ENCODE measurements around the gene N4BP2L1.

The N4BP2L1 gene

DNA sequence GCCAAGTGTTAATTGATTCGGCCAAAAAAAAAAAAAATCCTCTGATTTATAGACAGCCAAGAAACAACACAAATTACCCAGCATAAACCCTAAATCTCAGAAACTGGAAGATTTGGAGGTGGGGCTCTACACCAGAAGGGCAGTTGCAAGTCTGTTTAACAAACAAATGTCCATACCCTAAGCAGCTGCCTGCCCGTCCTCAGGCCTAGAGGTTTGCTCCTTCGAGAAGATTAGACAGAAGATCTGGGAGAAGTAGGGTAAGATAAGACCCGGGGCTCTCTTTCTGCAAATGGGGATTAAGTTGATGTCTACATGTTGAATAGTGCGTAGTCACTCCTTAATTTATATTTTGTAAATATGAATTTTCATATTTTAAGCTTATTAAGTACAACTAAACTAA is 3.4 kb upstream of the N4BP2L1 start:
- Histone ChIP-seq H3K79me2 (ENCODE audit: control insufficient read depth, insufficient read depth, low read length, poor library complexity) (no peaks in the 10 kb centered on the region), H3K18ac (ENCODE audit: low read length) (no peak overlapping the region), H3K27ac (ENCODE audit: low read depth, low read length) (no peak overlapping the region), H3K4me2 (ENCODE audit: low read length) (no peak overlapping the region), H3K79me1 (ENCODE audit: low read length) (no peaks in the 10 kb centered on the region), H2AK5ac (ENCODE audit: low read length) (no peak overlapping the region), H4K8ac (ENCODE audit: low read depth, low read length) (no peak overlapping the region), H4K12ac (ENCODE audit: low read depth, low read length) (no peak overlapping the region), H4K91ac (ENCODE audit: low read depth, low read length) (no peak overlapping the region), H3K4me3 (ENCODE audit: low read depth, low read length) (no peak overlapping the region), H3K9me3 (ENCODE audit: insufficient read depth, low read depth, low read length) (peaks cover 2% of the 10 kb centered on the region), H2BK120ac (ENCODE audit: insufficient read depth, low read length, poor library complexity) (no peak overlapping the region), H2BK12ac (ENCODE audit: low read length) (no peak overlapping the region), H3K23ac (ENCODE audit: low read length) (no peak overlapping the region), H3K27me3 (ENCODE audit: insufficient read depth, low read length) (peaks cover 5% of the 10 kb centered on the region), H2AFZ (ENCODE audit: insufficient read depth, low read length, poor library complexity) (no peak overlapping the region), H3K14ac (ENCODE audit: low read length) (no peak overlapping the region), H3K9ac (ENCODE audit: low read length) (no peak overlapping the region), H3K36me3 (ENCODE audit: control insufficient read depth in 1 of 2, insufficient read depth in 2 of 2, low read length in 2 of 2) (peaks cover 2% of the 10 kb centered on the region in 2 experiments), H3K4me1 (ENCODE audit: control insufficient read depth in 1 of 2, insufficient read depth in 2 of 2, low read length in 2 of 2) (peaks cover 3% of the 10 kb centered on the region in 2 experiments), H3K4ac (ENCODE audit: low read depth, low read length) (no peak overlapping the region), H2BK5ac (ENCODE audit: low read depth, low read length, poor library complexity) (no peak overlapping the region)
- no CpG with 5 or more reads among the region's 5 CpGs for WGBS (ENCODE audit: extremely low coverage, insufficient coverage, insufficient read length)
- DNase-seq = no peak

DNA sequence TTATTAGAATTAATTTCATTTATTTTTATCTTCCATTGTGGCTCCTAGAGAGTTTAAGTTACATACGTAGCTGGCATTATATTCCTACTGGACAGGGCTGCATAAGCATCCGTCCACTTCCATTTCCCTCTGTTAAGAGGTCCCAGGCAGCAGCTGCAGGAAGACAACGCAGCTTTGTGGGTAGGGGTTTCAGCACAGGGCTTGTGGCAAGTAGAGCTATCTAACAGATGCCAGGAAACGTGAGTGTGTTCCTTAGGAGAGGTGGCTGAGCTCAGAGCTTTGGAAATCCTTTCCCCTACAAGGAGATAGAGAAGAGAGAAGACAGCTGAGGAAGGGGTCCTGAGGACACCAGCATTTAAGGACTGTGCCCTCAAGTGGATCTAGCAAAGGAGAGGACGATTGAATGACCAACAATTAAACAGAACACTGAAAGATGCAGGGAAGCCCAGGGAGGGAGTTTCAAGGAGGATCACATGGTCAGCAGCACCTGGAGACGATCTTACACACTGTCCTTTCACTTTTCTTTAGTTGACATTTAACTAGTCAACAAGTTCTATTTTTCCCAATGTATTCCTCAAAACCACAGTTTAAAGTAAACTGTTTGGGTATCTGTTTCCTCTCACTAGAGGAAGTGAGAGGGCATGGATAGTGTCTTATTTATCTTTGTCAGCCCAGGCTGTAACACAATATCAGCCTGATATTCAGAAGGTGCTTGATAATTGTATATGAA is 2.3 kb upstream of the N4BP2L1 start:
- Histone ChIP-seq H3K23ac (ENCODE audit: low read length) (no peak overlapping the region), H3K36me3 (ENCODE audit: control insufficient read depth in 1 of 2, insufficient read depth in 2 of 2, low read length in 2 of 2) (peaks cover 2% of the 10 kb centered on the region in 2 experiments), H3K18ac (ENCODE audit: low read length) (no peak overlapping the region), H3K9me3 (ENCODE audit: insufficient read depth, low read depth, low read length) (peaks cover 2% of the 10 kb centered on the region), H2AK5ac (ENCODE audit: low read length) (no peak overlapping the region), H3K27ac (ENCODE audit: low read depth, low read length) (no peak overlapping the region), H3K4ac (ENCODE audit: low read depth, low read length) (no peak overlapping the region), H2BK5ac (ENCODE audit: low read depth, low read length, poor library complexity) (no peak overlapping the region), H3K79me2 (ENCODE audit: control insufficient read depth, insufficient read depth, low read length, poor library complexity) (no peaks in the 10 kb centered on the region), H2BK120ac (ENCODE audit: insufficient read depth, low read length, poor library complexity) (no peak overlapping the region), H3K9ac (ENCODE audit: low read length) (no peak overlapping the region), H3K79me1 (ENCODE audit: low read length) (no peaks in the 10 kb centered on the region), H4K12ac (ENCODE audit: low read depth, low read length) (no peak overlapping the region), H3K27me3 (ENCODE audit: insufficient read depth, low read length) (peaks cover 5% of the 10 kb centered on the region), H3K14ac (ENCODE audit: low read length) (no peak overlapping the region), H4K8ac (ENCODE audit: low read depth, low read length) (no peak overlapping the region), H2BK12ac (ENCODE audit: low read length) (no peak overlapping the region), H3K4me2 (ENCODE audit: low read length) (no peak overlapping the region), H3K4me3 (ENCODE audit: low read depth, low read length) (no peak overlapping the region), H2AFZ (ENCODE audit: insufficient read depth, low read length, poor library complexity) (no peak overlapping the region), H3K4me1 (ENCODE audit: control insufficient read depth in 1 of 2, insufficient read depth in 2 of 2, low read length in 2 of 2) (peaks cover 3% of the 10 kb centered on the region in 2 experiments), H4K91ac (ENCODE audit: low read depth, low read length) (no peak overlapping the region)
- WGBS (ENCODE audit: extremely low coverage, insufficient coverage, insufficient read length) = no CpG with 5 or more reads among the region's 6 CpGs
- DNase-seq = no peak

DNA sequence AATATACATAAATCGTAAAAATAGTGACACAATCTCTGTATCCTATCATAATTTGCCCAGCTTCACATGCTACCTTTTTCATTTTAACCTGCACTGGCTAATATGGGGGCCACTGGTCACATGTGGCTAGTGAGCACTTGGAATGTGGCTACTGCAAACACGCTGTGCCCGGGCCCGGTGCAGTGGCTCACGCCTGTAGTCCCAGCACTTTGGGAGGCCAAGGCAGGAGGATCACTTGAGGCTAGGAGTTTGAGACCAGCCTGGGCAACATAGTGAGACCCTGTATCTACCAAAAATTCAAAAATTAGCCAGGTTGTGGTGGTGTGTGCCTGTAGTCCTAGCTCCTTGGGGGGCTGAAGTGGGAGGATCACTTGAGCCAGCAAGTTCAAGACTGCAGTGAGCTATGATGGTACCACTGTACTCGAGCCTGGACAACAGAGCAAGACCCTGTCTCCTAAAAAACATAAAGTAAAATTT is 1.5 kb upstream of the N4BP2L1 start:
- Histone ChIP-seq H2AK5ac (ENCODE audit: low read length) (no peak overlapping the region), H3K9me3 (ENCODE audit: insufficient read depth, low read depth, low read length) (peaks cover 2% of the 10 kb centered on the region), H3K36me3 (ENCODE audit: control insufficient read depth in 1 of 2, insufficient read depth in 2 of 2, low read length in 2 of 2) (peaks cover 0 to 2% of the 10 kb centered on the region in 2 experiments), H4K8ac (ENCODE audit: low read depth, low read length) (no peak overlapping the region), H3K27ac (ENCODE audit: low read depth, low read length) (no peak overlapping the region), H4K91ac (ENCODE audit: low read depth, low read length) (no peak overlapping the region), H3K9ac (ENCODE audit: low read length) (no peak overlapping the region), H2AFZ (ENCODE audit: insufficient read depth, low read length, poor library complexity) (no peak overlapping the region), H3K4me1 (ENCODE audit: control insufficient read depth in 1 of 2, insufficient read depth in 2 of 2, low read length in 2 of 2) (peaks cover 3% of the 10 kb centered on the region in 2 experiments), H3K4me2 (ENCODE audit: low read length) (no peak overlapping the region), H3K14ac (ENCODE audit: low read length) (no peak overlapping the region), H3K18ac (ENCODE audit: low read length) (no peak overlapping the region), H4K12ac (ENCODE audit: low read depth, low read length) (no peak overlapping the region), H3K79me2 (ENCODE audit: control insufficient read depth, insufficient read depth, low read length, poor library complexity) (no peaks in the 10 kb centered on the region), H3K4ac (ENCODE audit: low read depth, low read length) (no peak overlapping the region), H3K27me3 (ENCODE audit: insufficient read depth, low read length) (peaks cover 5% of the 10 kb centered on the region), H3K79me1 (ENCODE audit: low read length) (no peaks in the 10 kb centered on the region), H3K23ac (ENCODE audit: low read length) (no peak overlapping the region), H2BK120ac (ENCODE audit: insufficient read depth, low read length, poor library complexity) (no peak overlapping the region), H2BK5ac (ENCODE audit: low read depth, low read length, poor library complexity) (no peak overlapping the region), H2BK12ac (ENCODE audit: low read length) (no peak overlapping the region), H3K4me3 (ENCODE audit: low read depth, low read length) (no peak overlapping the region)
- DNase-seq = no peak
- no CpG with 5 or more reads among the region's 6 CpGs for WGBS (ENCODE audit: extremely low coverage, insufficient coverage, insufficient read length)

DNA sequence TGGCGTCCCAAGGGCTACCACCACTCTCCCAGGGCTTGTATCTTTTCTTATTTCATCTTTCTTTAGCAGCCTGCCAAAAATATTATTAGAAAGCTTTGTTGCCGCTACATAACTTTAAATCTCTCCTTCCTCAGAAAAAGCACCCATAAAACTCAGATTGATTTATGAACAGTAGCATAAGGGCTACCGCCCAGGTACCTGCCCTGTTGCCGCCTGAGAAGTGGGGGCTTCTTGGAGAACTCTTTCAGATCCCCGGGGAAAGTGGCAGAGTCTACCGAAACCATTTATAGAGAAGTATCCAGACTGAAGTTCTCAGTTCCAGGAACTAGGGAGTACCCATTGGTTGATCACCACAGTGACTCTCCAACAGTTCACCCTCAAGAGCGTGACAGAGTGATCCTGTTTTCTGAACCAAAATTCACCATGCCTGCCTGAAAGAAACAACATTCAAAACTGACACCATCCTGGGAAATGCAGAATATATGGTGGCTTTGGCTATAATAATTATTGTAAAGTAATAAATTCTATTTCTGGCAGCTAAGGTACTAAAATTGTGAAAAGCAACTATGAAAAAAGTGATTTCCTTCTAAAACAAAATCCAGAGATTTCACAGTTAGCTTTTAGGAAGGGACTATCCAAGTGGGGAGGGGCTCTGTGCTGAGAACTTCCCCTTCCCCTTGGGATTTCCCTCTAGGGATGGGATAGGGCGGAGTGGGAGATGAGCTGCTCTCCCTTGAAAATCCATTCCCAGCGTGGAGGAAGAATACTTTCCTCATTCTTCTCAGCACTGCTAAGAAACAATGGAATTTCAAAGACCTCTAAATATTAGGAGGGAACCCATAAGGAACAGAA is 877 bp upstream of the N4BP2L1 start:
- Histone ChIP-seq H4K91ac (ENCODE audit: low read depth, low read length) (no peak overlapping the region), H3K79me2 (ENCODE audit: control insufficient read depth, insufficient read depth, low read length, poor library complexity) (no peaks in the 10 kb centered on the region), H3K27ac (ENCODE audit: low read depth, low read length) (no peak overlapping the region), H2BK5ac (ENCODE audit: low read depth, low read length, poor library complexity) (no peak overlapping the region), H3K4me1 (ENCODE audit: control insufficient read depth in 1 of 2, insufficient read depth in 2 of 2, low read length in 2 of 2) (peaks cover 3% of the 10 kb centered on the region in 2 experiments), H3K4me2 (ENCODE audit: low read length) (peak overlapping the region; percentile 100), H3K23ac (ENCODE audit: low read length) (no peak overlapping the region), H3K9ac (ENCODE audit: low read length) (no peak overlapping the region), H3K36me3 (ENCODE audit: control insufficient read depth in 1 of 2, insufficient read depth in 2 of 2, low read length in 2 of 2) (peaks cover 0 to 2% of the 10 kb centered on the region in 2 experiments), H2AFZ (ENCODE audit: insufficient read depth, low read length, poor library complexity) (peak overlapping the region; percentile 88), H3K4me3 (ENCODE audit: low read depth, low read length) (peak overlapping the region; percentile 80), H3K79me1 (ENCODE audit: low read length) (no peaks in the 10 kb centered on the region), H2BK120ac (ENCODE audit: insufficient read depth, low read length, poor library complexity) (no peak overlapping the region), H2AK5ac (ENCODE audit: low read length) (no peak overlapping the region), H3K18ac (ENCODE audit: low read length) (no peak overlapping the region), H3K9me3 (ENCODE audit: insufficient read depth, low read depth, low read length) (peaks cover 2% of the 10 kb centered on the region), H2BK12ac (ENCODE audit: low read length) (no peak overlapping the region), H3K4ac (ENCODE audit: low read depth, low read length) (no peak overlapping the region), H3K14ac (ENCODE audit: low read length) (no peak overlapping the region), H4K12ac (ENCODE audit: low read depth, low read length) (peak overlapping the region; percentile 64), H4K8ac (ENCODE audit: low read depth, low read length) (peak overlapping the region; percentile 57), H3K27me3 (ENCODE audit: insufficient read depth, low read length) (peaks cover 5% of the 10 kb centered on the region)
- WGBS (ENCODE audit: extremely low coverage, insufficient coverage, insufficient read length) = no CpG with 5 or more reads among the region's 9 CpGs
- DNase-seq = peak in 1 of 2 donors; percentile 18
